HG03135 (cell line): ENCODE data around the gene UCKL1.

ENCODE experiments used
- ATAC-seq: cut with Tn5 transposase; IDR thresholded peaks from one replicate; pipeline ENCODE4 v1.9.1; 2021; ENCODE audit warnings: mild to moderate bottlenecking, moderate library complexity; ENCODE audit not compliant: unreplicated experiment

Gene UCKL1

GRCh38 chr20:63892402-63892801 lies 63.8 kb downstream of the UCKL1 start:
- ATAC-seq, result no peak

- no peak for ATAC-seq
Observed at GRCh38 chr20:63891061-63892002, 64.9 kb downstream of the UCKL1 start.

GRCh38 chr20:63890616-63891015 lies 65.6 kb downstream of the UCKL1 start:
- no peak for ATAC-seq

GRCh38 chr20:63890201-63890576 lies 66.0 kb downstream of the UCKL1 start:
- no peak for ATAC-seq
